Occipital lobe (tissue), 2 donors: ENCODE measurements around the gene NR1H3. TPM values are rescaled to one million over a fixed set of nuclear protein-coding genes. Genes with fewer than 3 reads are reported as not detected.

Experiments
- DNase-seq: peaks from one replicate; lab custom pipeline; 2025; lab: John Stamatoyannopoulos, UW
- total RNA-seq: library from RNA; depleted of rRNA; stranded (reverse); fragments of >200 nt; gene quantifications from one replicate; pipeline ENCODE4 v1.2.3, GENCODE V29; 2014

NR1H3 gene
- total RNA-seq, 1 donor from 2014 or later, result 8.1 TPM

DNA sequence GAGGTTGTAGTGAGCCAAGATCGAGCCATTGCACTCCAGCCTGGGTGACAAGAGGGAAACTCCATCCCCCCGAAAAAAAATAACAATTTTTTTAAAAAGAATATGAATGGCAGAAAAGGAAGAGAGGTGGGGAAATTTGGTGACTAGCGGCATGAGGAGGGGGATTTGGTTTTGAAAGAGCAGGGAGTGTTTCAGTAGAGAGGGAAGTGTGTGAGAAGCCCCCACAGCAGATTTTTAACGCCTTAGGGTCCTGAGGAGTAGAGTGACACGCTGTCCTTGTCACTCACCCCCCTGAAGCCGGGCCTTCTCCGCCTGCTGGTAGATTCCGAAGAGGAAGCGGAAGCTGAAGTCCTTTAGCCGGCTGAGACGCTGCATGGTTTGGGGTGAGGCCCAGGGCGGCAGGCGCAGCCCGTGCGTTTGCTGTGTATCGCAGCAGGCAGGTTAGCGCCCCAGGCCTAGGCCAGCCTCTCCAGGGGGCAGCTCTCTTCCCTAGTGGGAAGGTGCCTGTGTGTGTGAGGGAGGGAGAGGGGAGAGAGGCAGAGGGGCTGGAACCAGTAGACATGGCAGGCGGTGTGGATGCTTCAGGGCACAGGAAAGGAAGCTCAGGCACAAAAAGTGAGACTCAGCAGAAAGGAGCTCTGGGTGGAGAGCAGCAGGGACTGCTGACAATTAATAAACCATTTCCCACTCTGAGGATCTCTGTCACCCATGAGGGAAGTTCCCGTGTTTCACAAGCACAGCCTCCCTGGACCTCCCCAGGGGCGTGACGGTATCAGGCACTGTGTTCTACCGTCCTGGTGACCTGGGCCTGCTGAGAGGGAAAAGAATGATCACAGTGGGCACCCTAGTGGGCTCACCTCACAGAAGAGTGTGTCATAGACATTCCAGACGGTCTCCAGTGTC lies 13.1 kb upstream of the NR1H3 start:
- no peak for DNase-seq

- no peak for DNase-seq
Observed at GRCh38 chr11:47245611-47246357, 12.0 kb upstream of the NR1H3 start.

DNA sequence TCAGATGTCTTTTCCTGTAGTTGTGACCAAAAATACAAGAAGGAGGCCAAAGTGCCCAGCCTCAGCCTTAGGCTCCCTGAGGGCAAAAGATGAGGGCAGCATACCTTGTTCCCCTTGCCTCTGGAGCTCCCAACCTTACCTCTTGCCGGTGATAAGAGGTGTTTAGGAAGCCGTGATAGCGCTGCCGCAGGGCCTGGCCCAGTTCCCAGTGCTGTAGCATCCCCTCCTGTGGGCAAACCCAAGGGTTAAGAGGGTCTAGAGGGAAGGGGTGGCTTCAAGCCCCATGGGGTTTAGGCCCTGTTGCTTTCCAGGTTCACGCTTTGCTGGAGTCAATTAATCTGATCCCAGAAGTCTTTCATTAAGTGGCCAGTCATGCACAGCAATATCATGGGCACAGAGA lies 10.3 kb upstream of the NR1H3 start:
- no peak for DNase-seq

DNA sequence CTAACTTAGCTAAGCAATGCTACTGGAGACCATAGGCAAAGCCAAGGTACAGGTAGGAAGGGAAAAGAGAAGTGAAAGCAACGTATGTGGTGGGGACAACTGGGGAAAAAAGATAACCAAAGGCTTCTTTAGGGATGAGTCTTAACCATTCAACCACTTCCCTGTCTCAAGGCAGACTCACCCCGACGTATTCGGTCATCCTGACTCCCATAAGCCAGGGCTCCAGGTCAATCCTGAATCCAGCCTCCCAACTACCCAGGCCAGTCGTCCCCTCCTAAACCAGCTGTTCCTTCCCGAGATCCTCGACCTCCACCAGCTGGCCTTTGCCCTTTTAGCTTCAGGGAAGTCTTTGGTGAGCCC lies 9.5 kb upstream of the NR1H3 start:
- no peak for DNase-seq

- DNase-seq, result peak; percentile 87
Observed at GRCh38 chr11:47248664-47249377, 9.0 kb upstream of the NR1H3 start, which contains the start of gene ACP2. Gene ACP2 (minus strand): TSS chr11:47248814. CDS start chr11:47248789, 25 bp downstream.

DNA sequence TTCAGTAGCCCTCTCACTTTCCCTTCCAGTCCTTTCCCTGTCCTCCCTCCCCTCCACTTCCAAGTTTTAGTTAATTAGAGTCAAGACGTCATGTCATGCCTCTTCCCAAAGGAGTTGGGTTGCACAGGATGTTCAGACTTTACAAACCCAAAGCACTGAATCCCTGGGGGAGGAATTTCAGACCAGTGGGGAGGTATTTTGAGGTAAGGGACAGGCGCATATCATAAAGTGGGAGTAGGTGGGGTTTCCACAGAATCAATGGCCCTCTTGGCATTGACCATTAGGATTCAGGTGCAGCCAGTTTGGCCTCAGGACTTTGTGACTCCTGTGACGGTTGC lies 8.4 kb upstream of the NR1H3 start:
- DNase-seq, result no peak

DNA sequence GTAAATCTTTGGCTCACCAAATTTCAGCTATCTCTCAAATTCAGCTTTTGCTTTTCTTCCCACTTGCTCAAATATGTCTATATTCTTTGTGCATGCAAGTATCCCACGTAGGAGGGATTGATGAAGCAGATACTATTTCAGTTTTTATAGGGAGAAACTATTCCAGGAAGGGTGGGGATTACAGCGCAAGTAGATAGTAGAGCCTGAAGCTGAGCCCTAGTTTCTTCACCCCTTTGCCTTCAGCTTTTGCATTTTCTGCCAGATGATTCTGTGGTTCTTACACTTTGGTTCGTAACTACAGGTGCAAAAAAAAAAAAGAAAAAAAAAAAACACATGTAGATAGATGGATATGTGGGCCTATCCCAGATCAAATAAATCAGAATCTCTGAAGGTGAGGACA lies 6.0 kb upstream of the NR1H3 start:
- no peak for DNase-seq

DNA sequence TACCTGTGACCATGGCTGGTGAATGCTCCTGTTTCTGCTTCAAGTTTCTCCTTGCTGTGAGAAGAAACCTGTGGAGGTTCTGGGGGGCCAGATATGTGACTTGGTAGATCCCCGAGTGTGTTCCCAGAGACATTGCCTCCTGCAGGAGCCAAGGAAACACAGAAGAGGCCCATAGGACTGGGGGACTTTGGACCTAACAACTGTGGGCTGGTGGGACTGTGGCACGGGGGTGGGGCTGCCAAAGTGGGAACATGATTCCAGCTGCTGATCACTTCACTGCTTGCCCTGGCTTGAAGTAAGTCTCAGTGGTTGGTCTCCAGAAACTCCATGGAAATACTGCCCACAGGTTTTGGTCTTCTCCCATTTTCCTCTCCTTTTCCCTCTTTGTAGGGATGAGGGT lies 4.1 kb upstream of the NR1H3 start:
- DNase-seq, result no peak

- no peak for DNase-seq
Observed at GRCh38 chr11:47254386-47254785, 3.4 kb upstream of the NR1H3 start.

- no peak for DNase-seq
Observed at GRCh38 chr11:47256374-47256773, 1.4 kb upstream of the NR1H3 start.

- DNase-seq, result no peak
Observed at GRCh38 chr11:47257177-47257516, 649 bp upstream of the NR1H3 start.

DNA sequence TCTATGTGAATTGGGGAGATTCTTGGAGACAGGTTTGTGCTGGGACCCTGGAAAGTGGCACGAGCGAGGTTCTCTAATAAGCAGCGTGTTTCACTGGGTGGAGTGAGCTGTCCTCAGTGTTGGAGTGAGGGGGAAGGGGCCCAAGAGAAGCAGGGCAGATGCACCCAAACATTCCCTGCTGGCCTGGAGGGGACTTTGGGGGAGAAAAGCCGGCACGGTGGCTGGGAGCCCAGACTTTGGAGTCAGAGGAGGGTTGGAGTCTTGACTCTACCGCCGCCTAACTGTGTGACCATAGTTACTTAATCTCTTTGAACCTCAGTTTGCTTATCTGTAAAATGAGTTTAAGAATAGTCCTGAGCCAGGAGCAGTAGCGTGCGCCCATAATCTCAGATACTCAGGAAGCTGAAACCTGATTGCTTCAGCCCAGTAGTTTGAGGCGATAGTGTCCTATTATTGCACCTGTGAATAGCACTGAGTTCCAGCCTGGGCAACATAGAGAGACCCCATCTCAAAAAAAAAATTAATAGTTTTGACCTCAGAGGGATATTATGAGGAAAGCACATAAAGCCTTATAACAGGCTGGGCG lies 614 bp downstream of the NR1H3 start:
- no peak for DNase-seq

DNA sequence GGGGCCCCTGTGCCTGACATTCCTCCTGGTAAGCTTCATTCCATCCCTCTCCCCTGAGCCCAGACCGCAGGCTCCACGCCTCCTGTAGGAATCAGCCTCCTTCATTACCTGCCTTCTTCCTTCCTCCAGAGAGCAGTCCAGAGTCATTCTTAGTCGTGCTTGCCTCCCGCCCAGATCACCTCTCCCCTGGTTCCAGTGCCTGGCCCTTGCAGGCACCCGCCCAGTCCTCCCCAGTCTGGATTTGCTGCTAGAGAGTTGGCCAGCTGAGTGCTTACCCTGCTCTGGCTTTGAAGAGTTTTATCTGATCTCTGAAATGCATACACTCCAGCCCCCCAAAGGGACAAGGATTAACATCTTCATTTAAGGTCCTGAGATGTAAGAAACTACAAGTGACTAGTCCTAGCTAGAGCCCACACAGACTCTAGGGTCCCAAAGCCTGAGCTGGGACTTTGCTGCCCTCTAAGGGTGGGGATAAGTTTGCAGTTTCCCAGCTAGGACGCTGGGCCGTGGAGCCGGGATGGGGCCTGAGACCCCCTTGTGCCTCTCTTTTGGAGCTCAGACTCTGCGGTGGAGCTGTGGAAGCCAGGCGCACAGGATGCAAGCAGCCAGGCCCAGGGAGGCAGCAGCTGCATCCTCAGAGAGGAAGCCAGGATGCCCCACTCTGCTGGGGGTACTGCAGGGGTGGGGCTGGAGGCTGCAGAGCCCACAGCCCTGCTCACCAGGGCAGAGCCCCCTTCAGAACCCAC lies 1.6 kb downstream of the NR1H3 start:
- no peak for DNase-seq

GRCh38 chr11:47260366-47260765 lies 2.6 kb downstream of the NR1H3 start:
- DNase-seq, result no peak

DNA sequence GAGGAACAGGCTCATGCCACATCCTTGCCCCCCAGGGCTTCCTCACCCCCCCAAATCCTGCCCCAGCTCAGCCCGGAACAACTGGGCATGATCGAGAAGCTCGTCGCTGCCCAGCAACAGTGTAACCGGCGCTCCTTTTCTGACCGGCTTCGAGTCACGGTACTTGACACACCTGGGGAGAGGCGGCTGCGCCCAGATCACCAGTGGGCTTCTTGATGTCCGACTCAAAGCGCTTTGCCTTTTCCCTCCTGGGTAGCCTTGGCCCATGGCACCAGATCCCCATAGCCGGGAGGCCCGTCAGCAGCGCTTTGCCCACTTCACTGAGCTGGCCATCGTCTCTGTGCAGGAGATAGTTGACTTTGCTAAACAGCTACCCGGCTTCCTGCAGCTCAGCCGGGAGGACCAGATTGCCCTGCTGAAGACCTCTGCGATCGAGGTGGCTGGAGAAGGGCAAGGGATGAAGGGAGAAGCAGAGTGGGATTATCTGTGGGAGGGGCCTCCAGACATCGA lies 3.5 kb downstream of the NR1H3 start:
- DNase-seq, result no peak

- DNase-seq, result no peak
Observed at GRCh38 chr11:47264119-47264518, 6.3 kb downstream of the NR1H3 start.

DNA sequence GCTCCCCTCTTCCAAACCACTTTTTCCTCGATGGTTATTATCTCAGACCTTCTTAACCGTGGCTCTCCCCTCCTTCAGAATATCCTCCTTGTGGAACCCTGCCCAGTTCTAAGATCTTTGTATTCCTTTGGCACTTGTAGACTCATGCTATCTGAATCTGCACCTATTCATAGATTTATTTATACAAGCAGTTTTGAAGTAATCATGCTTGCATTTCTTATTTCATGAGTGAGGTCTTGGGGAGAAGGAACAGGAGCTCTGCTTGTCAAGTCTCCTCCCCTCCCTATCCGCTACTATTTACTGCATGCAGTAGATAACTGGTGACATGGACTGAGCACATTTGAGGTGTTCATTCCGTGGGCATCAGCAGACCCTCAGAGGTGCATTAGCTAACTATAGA lies 6.7 kb downstream of the NR1H3 start:
- DNase-seq, result no peak

DNA sequence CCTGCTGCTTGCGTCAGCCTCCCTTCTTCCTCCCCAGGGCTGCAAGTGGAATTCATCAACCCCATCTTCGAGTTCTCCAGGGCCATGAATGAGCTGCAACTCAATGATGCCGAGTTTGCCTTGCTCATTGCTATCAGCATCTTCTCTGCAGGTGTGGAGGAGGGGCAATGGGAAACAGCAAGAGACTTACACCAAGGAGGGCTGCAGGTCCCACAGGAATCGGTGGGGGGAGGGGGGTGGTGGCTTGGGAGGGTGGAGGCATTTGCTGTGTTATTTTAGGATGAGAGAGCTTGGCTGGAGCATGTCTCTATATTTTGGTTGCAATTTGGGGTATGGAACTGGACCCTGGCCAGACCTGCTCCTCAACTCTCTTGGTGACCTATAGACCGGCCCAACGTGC lies 10.1 kb downstream of the NR1H3 start:
- no peak for DNase-seq

GRCh38 chr11:47268448-47269001 lies 10.7 kb downstream of the NR1H3 start:
- DNase-seq, result no peak

DNA sequence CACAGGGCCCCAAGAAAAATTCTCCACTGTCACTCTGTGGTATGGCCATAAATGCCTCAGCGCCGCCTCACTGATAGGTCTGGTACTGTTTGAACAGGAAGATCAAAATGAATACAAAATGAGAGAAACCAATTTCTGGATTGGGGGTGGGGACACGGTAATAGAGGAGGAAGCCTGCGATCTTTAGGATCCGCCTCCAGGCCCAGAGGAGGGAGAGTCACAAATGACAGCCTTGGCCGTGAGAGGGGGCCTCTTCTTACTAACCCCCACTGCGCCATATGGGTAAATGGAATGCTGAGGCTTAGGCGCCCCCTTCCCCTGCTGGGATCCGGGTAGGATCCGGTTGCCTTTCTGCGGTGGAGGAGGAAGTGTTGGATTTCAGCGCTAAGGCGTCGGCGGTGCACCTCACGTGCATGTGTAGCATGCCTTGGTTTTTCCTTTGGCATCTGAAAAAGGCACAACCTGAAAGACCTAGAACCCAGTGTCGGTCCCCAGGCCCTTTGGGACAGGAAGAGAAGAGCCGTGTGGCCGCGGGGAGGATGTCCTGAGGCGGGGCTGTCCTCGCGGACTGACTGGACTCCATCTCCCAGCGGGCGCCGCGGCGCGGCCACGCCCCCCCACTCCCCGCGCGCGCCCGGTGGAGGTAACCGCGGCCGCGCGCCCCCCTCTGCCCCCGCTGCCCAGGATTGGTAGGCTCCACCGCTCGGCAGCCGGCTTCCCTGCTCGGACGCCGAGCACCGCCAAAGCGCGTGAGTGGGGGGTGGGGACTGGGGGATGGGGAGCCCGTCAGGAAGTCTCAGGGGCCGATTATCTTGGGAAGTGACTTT lies 11.4 kb downstream of the NR1H3 start:
- peak; percentile 88 for DNase-seq
